CD4-positive, alpha-beta T cell treated with Interleukin-4 for 4 hours (primary cell): ENCODE results near the gene CELA2B.
"Not testable (repeated sequence)": the region's sequence is repeated elsewhere in the genome, so short reads cannot be mapped to it uniquely, and the experiment has no call there.

Source experiments
- DNase-seq: peaks from one replicate; pipeline ENCODE4 v3.0.0-alpha.2; 2020

The CELA2B gene

DNA sequence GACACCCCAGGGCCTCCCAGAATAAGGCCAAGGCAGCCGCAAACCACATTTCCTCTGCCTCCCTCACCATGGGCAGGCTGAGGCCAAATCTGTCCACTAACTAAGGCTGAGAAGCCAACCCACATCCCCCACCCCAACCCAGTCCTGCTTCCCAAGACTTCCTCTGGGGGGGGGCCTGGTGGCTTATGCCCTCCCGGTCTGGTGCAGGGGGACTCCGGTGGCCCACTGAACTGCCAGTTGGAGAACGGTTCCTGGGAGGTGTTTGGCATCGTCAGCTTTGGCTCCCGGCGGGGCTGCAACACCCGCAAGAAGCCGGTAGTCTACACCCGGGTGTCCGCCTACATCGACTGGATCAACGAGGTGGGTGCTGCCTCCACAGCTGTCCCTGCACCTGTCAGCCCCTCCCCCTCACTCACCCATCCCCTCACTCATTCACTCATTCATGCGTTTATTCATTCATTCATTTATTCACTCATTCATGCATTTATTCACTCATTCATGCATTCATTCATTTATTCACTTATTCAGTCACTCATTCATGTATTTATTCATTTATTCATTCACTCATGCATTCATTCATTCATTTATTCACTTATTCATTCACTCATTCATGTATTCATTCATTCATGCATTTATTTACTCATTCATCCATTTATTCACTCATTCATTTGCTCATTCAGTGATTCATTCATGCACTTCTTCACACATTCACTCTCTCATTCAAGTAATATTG, 30.3 kb upstream of the CELA2B start:
- no peak for DNase-seq

DNA sequence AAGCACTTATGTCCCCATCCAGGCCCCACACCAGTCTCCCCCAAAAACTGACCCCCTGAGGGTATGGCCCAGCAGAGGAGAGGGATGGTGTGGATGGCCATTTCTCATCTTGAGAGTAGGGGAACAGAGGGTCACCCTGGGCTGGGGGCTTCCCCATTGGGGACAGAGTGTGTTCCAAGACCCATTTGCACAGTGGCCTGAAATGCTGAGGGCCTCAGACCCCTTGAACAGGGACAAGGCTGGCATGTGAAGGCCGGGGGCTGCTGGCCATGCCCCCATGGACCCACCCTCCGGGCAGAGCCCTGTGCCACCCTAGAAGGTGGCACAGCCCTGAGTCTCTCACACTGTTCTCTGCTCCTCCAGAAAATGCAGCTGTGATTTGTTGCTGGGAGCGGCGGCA, 29.7 kb upstream of the CELA2B start:
- DNase-seq, result no peak

DNA sequence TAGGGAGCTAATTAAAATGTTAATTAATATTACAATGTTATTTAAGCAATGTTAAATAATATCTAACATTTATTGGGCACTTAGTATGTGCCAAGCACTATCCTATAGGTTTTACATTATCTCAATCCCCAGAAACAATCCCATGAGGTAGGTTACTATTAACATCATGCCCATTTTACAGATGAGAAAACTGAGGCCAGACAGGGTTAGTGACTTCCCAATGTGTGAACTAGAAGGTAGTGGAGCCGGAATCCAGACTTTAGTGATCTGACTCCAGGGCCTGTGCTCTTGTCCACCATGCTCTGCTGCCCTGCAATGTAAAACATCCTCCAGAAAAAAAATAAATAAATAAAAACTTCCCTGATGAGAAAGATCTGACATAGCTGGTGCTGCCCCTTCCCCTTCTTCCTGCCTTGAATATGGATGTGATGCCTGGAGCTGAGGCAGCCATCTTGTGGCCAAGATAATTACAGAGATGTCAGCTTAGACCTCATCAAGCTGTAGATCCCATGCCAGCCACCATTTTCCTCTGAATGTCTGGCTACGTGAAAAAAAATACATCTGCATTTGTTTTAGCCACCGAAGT, 26.9 kb upstream of the CELA2B start:
- no peak for DNase-seq

DNA sequence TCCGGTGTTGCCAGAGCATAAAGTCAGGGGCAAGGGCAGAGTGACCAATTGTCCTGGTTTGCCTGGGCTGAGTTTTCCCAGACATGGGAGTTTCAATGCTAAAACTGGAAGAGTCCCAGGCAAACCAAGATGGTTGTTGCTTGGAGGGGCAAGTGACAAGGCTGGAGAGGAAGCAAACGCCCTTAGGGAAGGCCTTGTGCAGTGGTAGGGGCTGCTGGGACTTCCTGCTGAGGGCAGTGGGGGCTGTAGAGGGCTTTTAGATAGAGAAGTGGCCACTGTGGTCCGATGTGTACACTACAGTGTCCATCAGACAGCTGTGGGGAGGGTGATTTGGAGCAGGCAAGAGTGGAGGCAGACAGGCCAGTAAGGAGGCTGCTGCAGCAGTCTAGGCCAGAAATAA, 26.3 kb upstream of the CELA2B start:
- no peak for DNase-seq

GRCh38 chr1:15451014-15451722, 24.7 kb upstream of the CELA2B start:
- DNase-seq, result no peak

GRCh38 chr1:15452216-15452615, 23.7 kb upstream of the CELA2B start:
- no peak for DNase-seq

DNA sequence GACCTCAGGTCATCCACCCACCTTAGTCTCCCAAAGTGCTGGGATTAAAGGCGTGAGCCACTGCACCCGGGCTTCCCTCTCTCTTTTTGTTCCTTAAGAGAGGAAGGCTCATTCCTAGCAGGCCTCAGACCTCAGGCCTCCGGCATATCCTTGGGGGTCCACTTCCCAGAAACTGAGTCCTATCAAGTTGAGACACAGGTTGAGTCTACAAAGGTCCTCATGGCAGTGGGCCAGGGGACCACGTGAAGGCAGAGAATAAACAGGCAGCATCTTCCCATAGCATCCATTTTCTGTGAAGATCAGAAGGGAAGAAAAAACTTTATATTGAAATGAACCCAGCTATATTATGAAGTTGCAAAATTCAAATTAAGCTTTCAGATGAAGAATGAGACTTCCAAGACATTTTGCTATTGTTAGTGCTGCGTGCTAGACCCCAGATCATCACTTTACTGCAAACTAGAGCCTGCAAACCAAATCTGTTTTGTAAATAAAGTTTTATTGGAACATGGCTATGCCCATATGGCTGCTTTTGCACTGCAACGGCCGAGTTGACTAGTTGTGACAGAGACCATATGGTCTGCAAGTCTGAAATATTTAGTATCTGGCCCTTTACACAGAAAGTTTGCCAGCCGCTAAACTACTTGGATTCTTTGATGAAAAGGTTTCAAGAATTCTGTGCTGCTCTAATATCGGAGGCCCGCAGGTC, 22.9 kb upstream of the CELA2B start:
- no peak for DNase-seq

GRCh38 chr1:15453734-15454133, 22.2 kb upstream of the CELA2B start:
- DNase-seq, result no peak

- no peak for DNase-seq
Observed at GRCh38 chr1:15454256-15454655, 21.6 kb upstream of the CELA2B start.

- DNase-seq, result no peak
Observed at GRCh38 chr1:15455522-15455921, 20.4 kb upstream of the CELA2B start.

DNA sequence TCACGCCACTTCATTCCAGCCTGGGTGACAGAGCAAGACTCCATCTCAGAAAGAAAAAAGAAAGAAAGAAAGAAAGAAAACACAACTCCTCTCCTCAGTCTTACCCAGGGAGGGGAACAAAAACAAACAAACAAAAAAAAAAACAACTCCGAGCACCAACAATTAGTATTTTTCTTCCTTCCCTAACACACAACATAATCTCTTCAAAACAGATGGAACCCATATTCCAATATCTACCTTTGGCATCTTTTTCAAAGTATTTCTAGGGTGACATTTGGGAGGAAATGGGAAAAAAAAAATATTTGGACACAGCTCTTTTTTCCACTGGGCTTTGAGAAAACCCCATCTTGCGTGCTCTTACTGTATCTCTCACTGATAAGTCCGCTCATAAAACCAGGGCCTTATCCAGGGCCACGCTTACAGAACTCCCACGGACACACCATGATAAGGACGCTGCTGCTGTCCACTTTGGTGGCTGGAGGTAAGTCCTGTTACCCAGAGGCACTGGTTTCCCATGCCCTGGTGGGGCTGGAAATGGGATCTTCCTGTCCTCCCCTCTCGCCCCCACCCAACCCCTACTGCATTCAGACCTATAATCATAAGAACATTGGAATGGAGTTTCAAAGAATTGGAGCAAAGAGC, 19.5 kb upstream of the CELA2B start, which contains the start of gene CELA2A:
CELA2A (plus strand) TSS at position 420 of the 642 bp plus-strand sequence; CDS start at position 442, 22 bp downstream.
- no peak for DNase-seq

- no peak for DNase-seq
Observed at GRCh38 chr1:15457585-15457984, 18.3 kb upstream of the CELA2B start.

GRCh38 chr1:15458388-15458787, 17.5 kb upstream of the CELA2B start:
- not testable (repeated sequence) for DNase-seq

GRCh38 chr1:15459771-15460707, 15.9 kb upstream of the CELA2B start:
- no peak for DNase-seq

- no peak for DNase-seq
Observed at GRCh38 chr1:15460708-15461095, 15.2 kb upstream of the CELA2B start.

DNA sequence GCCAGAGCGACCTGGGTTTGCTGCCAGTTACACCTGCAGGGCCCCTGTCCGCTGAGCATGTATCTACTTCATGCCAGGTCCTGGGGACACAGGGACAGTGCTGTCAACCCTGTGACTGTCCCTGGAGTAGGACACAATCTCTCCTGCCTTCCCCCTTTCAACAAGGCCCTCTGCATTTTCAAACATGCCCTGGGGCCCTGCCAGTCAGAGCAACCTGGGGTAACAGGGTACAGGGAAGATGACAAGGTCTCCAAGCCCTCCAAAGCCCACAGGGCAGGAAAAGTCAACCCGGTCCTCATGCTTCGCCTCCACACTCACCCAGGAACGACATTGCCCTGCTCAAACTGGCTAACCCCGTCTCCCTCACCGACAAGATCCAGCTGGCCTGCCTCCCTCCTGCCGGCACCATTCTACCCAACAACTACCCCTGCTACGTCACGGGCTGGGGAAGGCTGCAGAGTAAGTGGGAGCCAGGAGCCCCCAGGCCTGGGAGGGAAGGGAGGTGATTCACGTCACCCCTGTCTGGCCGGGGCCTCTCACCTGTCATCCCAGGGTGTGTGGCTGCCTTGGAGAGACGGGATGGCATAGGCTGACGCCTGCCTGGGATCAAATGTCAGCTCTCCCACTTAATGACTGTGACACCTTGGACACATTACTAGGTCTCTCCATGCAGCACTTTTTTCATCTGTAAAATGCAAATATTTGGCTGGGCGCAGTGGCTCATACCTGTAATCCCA, 12.7 kb upstream of the CELA2B start:
- DNase-seq, result not testable (repeated sequence)

- not testable (repeated sequence) for DNase-seq
Observed at GRCh38 chr1:15463926-15464322, 12.0 kb upstream of the CELA2B start.

DNA sequence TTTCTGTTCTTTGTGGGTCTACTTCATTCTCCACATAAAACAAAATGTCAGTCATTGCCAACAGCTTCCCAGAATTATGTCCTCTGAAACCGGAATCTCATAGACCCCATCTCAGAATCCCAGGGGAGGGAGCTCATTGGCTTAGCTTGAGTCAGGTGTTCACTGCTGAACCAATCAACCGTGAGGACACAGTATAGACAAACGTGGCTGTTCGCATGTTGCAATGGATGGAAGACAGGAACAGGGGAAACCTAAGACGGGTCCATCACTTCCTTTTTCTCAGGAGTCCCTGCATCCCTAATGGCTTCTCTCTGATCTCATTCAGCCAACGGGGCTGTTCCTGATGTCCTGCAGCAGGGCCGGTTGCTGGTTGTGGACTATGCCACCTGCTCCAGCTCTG, 10.2 kb upstream of the CELA2B start:
- DNase-seq, result no peak

GRCh38 chr1:15466955-15467625, 8.8 kb upstream of the CELA2B start:
- DNase-seq, result not testable (repeated sequence)

GRCh38 chr1:15468145-15468544, 7.8 kb upstream of the CELA2B start:
- DNase-seq, result no peak
